Stimulated activated CD4-positive, alpha-beta T cell treated with anti-CD3 and anti-CD28 coated beads, TNF-alpha, amount 100 ng/mL, for 24 hours (primary cell): ENCODE data around the gene MTG2.
"Not testable (repeated sequence)": the region's sequence is repeated elsewhere in the genome, so short reads cannot be mapped to it uniquely, and the experiment has no call there.

Experiments
- DNase-seq, 3 experiments: peaks; one replicate each; pipeline ENCODE4 v3.0.0-alpha.2; 2020; ENCODE audit warnings: low read depth in 3 of 3

The MTG2 gene

GRCh38 chr20:62145688-62146018 lies 37.2 kb upstream of the MTG2 start:
- no peak for DNase-seq

GRCh38 chr20:62146019-62146755 lies 36.6 kb upstream of the MTG2 start:
- DNase-seq: no peak

GRCh38 chr20:62147125-62147524 lies 35.7 kb upstream of the MTG2 start:
- DNase-seq: no peak

- DNase-seq: no peak
These were observed 35.3 kb upstream of the MTG2 start for GRCh38 chr20:62147528-62147927.

GRCh38 chr20:62148383-62148782 lies 34.4 kb upstream of the MTG2 start:
- not testable (repeated sequence) for DNase-seq

- no peak for DNase-seq
These were observed 33.9 kb upstream of the MTG2 start for GRCh38 chr20:62148908-62149314.

- DNase-seq: no peak
These were observed 33.1 kb upstream of the MTG2 start for GRCh38 chr20:62149532-62150309.

- no peak for DNase-seq
These were observed 32.6 kb upstream of the MTG2 start for GRCh38 chr20:62150310-62150575.

GRCh38 chr20:62151225-62151624 lies 31.6 kb upstream of the MTG2 start:
- DNase-seq: no peak

- no peak for DNase-seq
These were observed 30.9 kb upstream of the MTG2 start for GRCh38 chr20:62151835-62152364.

GRCh38 chr20:62155428-62156253 lies 27.2 kb upstream of the MTG2 start:
- no peak for DNase-seq

GRCh38 chr20:62156254-62156556 lies 26.6 kb upstream of the MTG2 start:
- DNase-seq: no peak

GRCh38 chr20:62156592-62157386 lies 26.0 kb upstream of the MTG2 start:
- peak in 2 of 3 experiments; percentile 43 to 71 for DNase-seq

- no peak for DNase-seq
These were observed 25.3 kb upstream of the MTG2 start for GRCh38 chr20:62157387-62158087.

- no peak for DNase-seq
These were observed 24.8 kb upstream of the MTG2 start for GRCh38 chr20:62158088-62158400.

GRCh38 chr20:62158541-62158940 lies 24.3 kb upstream of the MTG2 start:
- no peak for DNase-seq

GRCh38 chr20:62159052-62159451 lies 23.8 kb upstream of the MTG2 start:
- DNase-seq: no peak

GRCh38 chr20:62159839-62160238 lies 23.0 kb upstream of the MTG2 start:
- peak in 1 of 3 experiments; percentile 75 for DNase-seq

GRCh38 chr20:62160253-62160652 lies 22.6 kb upstream of the MTG2 start:
- DNase-seq: no peak

GRCh38 chr20:62160876-62161275 lies 22.0 kb upstream of the MTG2 start:
- DNase-seq: no peak

- DNase-seq: no peak
These were observed 21.5 kb upstream of the MTG2 start for GRCh38 chr20:62161347-62161746.
